Peyer's patch (tissue), 4 donors: ENCODE data around the gene FMN1.

ENCODE experiments used
- POLR2A ChIP-seq, 2 donors: fragments of 450-650 bp; IDR thresholded peaks; one replicate each; pipeline ENCODE4 v1.5.1; 2017; ENCODE audit warnings: antibody characterized with exemption in 2 of 2, mild to moderate bottlenecking in 2 of 2, moderate library complexity in 2 of 2
- TF ChIP-seq, protein P1 (sequence below), 6 experiments: fragments of 450-650 bp in 4 of 6; fragments of 200-600 bp in 2 of 6; sonication (generic) in 1 of 6; IDR thresholded peaks; one replicate each; pipeline ENCODE4 v1.5.1; 2017 to 2019; ENCODE audit warnings: antibody characterized with exemption in 6 of 6, mild to moderate bottlenecking in 3 of 6, moderate library complexity in 1 of 6

DNA sequence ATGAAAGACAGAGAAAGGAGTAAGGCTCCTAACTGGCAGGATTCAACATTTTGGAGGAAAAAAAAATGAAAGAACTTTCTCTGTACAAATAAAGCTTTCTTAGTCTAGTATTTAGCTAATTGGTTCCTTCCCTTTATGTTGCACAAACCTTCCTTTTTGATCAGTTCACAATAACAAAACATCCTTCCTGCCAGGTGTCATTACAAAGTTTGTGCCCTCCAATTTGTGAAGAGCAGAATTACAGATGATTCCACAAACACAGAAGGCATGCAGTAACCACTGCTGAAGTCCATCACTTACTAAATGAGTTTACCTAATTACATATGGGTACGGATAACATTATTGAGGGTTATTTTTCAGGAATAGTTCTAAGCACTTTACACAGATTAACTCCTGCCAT, 179.9 kb downstream of the FMN1 start:
- no peak for TF ChIP-seq POLR2A (IDR thresholded peaks at IDR 0.05)
- TF ChIP-seq, protein P1, sequence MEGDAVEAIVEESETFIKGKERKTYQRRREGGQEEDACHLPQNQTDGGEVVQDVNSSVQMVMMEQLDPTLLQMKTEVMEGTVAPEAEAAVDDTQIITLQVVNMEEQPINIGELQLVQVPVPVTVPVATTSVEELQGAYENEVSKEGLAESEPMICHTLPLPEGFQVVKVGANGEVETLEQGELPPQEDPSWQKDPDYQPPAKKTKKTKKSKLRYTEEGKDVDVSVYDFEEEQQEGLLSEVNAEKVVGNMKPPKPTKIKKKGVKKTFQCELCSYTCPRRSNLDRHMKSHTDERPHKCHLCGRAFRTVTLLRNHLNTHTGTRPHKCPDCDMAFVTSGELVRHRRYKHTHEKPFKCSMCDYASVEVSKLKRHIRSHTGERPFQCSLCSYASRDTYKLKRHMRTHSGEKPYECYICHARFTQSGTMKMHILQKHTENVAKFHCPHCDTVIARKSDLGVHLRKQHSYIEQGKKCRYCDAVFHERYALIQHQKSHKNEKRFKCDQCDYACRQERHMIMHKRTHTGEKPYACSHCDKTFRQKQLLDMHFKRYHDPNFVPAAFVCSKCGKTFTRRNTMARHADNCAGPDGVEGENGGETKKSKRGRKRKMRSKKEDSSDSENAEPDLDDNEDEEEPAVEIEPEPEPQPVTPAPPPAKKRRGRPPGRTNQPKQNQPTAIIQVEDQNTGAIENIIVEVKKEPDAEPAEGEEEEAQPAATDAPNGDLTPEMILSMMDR (IDR thresholded peaks at IDR 0.05), result no peak
